Body of pancreas (tissue), 4 donors: Measurements from ENCODE around the gene TWIST1.

Experiments used
- POLR2A ChIP-seq, 3 donors: fragments of 450-650 bp; IDR thresholded peaks; one replicate each; pipeline ENCODE4 v1.6.1; 2016; ENCODE audit warnings: antibody characterized with exemption in 3 of 3, mild to moderate bottlenecking in 2 of 3
- TF ChIP-seq, protein P1 (sequence below), 7 experiments: fragments of 450-650 bp in 4 of 7; fragments of 200-600 bp in 3 of 7; sonication (generic) in 3 of 7; IDR thresholded peaks; one replicate each; pipeline ENCODE4 v1.5.1; 2016 to 2019; ENCODE audit warnings: antibody characterized with exemption in 7 of 7

DNA sequence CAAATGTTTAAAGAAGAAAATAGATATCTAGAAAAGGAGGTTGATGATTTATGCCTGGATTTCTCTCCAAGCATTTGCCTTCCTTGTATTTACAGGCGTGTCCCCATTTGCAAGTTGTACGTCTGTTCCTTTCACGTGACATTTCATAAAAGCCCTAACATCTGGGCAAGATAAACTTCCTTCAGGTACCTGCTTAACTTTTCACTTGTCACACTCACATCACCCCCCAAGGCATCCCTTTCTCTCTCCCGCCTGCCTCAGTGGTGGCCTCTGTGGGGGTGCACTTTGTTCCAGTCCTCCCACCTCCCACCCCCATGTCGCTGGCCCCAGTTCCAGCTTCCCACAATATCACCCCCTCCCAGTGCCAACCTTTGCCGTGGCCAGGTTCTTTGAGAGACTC lies 6.7 kb downstream of the TWIST1 start:
- TF ChIP-seq, protein P1, sequence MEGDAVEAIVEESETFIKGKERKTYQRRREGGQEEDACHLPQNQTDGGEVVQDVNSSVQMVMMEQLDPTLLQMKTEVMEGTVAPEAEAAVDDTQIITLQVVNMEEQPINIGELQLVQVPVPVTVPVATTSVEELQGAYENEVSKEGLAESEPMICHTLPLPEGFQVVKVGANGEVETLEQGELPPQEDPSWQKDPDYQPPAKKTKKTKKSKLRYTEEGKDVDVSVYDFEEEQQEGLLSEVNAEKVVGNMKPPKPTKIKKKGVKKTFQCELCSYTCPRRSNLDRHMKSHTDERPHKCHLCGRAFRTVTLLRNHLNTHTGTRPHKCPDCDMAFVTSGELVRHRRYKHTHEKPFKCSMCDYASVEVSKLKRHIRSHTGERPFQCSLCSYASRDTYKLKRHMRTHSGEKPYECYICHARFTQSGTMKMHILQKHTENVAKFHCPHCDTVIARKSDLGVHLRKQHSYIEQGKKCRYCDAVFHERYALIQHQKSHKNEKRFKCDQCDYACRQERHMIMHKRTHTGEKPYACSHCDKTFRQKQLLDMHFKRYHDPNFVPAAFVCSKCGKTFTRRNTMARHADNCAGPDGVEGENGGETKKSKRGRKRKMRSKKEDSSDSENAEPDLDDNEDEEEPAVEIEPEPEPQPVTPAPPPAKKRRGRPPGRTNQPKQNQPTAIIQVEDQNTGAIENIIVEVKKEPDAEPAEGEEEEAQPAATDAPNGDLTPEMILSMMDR (IDR thresholded peaks at IDR 0.05): no peak
- no peak for TF ChIP-seq POLR2A (IDR thresholded peaks at IDR 0.05)
